GM23338 (cell line): Measurements from ENCODE around the gene CORO2A. TPM values are rescaled to one million over a fixed set of nuclear protein-coding genes. Genes with fewer than 3 reads are reported as not detected.

Experiments used
- ATAC-seq: fragments of 200-7000 bp; cut with Tn5 transposase; 3 replicates; pipeline ENCODE4 v1.9.1; 2020
- DNase-seq: peaks from one replicate; pipeline ENCODE4 v3.0.0-alpha.2; 2015; ENCODE audit warnings: low spot score
- H2AFZ ChIP-seq: fragments of 200-600 bp; sonication (generic); 2 replicates; pipeline ENCODE4 v1.8.0; 2016; ENCODE audit warnings: antibody characterized with exemption, mild to moderate bottlenecking, moderate library complexity
- H3F3A ChIP-seq: fragments of 200-600 bp; sonication (generic); replicated peaks from 2 replicates; pipeline ENCODE4 v1.8.0; 2017; ENCODE audit warnings: antibody characterized with exemption, mixed run types, low read depth
- H3K27ac ChIP-seq: fragments of 200-600 bp; sonication (generic); 2 replicates; pipeline ENCODE4 v1.6.1; 2016; ENCODE audit warnings: low read depth
- H3K27me3 ChIP-seq: fragments of 200-600 bp; sonication (generic); 2 replicates; pipeline ENCODE4 v1.8.0; 2016; ENCODE audit warnings: mild to moderate bottlenecking, mixed run types, moderate library complexity; ENCODE audit not compliant: insufficient read depth
- H3K36me3 ChIP-seq: fragments of 200-600 bp; sonication (generic); 2 replicates; pipeline ENCODE4 v1.8.0; 2016; ENCODE audit warnings: mild to moderate bottlenecking; ENCODE audit not compliant: insufficient read depth
- H3K4me1 ChIP-seq: fragments of 200-600 bp; sonication (generic); 2 replicates; pipeline ENCODE4 v1.8.0; 2016; ENCODE audit warnings: mild to moderate bottlenecking, moderate library complexity; ENCODE audit not compliant: insufficient read depth
- H3K4me2 ChIP-seq: fragments of 200-600 bp; sonication (generic); 2 replicates; pipeline ENCODE4 v1.7.1; 2017; ENCODE audit warnings: mixed run types
- H3K4me3 ChIP-seq: fragments of 200-600 bp; sonication (generic); 2 replicates; pipeline ENCODE4 v1.6.1; 2016; ENCODE audit warnings: mixed run types
- H3K79me2 ChIP-seq: fragments of 200-600 bp; sonication (generic); replicated peaks from 2 replicates; pipeline ENCODE4 v1.8.0; 2017; ENCODE audit warnings: mild to moderate bottlenecking; ENCODE audit not compliant: insufficient read depth
- H3K9me2 ChIP-seq: fragments of 200-600 bp; sonication (generic); 2 replicates; pipeline ENCODE4 v1.8.0; 2017; ENCODE audit not compliant: insufficient read depth
- H4K20me1 ChIP-seq: fragments of 200-600 bp; sonication (generic); replicated peaks from 2 replicates; pipeline ENCODE4 v1.8.0; 2017; ENCODE audit warnings: mild to moderate bottlenecking; ENCODE audit not compliant: insufficient read depth
- H3K27ac Mint-ChIP-seq: 2 replicates; pipeline ENCODE4 v1.8.0; 2020; ENCODE audit warnings: inconsistent platforms, mild to moderate bottlenecking, moderate library complexity, mixed read lengths
- H3K27me3 Mint-ChIP-seq: 3 replicates; pipeline ENCODE4 v1.8.0; 2022; ENCODE audit warnings: low read depth, mild to moderate bottlenecking, moderate library complexity, mixed read lengths, inconsistent platforms; ENCODE audit not compliant: insufficient read depth, poor library complexity
- H3K36me3 Mint-ChIP-seq: 3 replicates; pipeline ENCODE4 v1.8.0; 2021; ENCODE audit warnings: low read depth, mild to moderate bottlenecking, inconsistent platforms, moderate library complexity, mixed read lengths
- H3K4me1 Mint-ChIP-seq: 3 replicates; pipeline ENCODE4 v1.8.0; 2020; ENCODE audit warnings: mild to moderate bottlenecking, inconsistent platforms, mixed read lengths
- H3K4me3 Mint-ChIP-seq: 3 replicates; pipeline ENCODE4 v1.8.0; 2021; ENCODE audit warnings: moderate library complexity, mild to moderate bottlenecking, inconsistent platforms, mixed read lengths
- H3K9me3 Mint-ChIP-seq: 3 replicates; pipeline ENCODE4 v1.8.0; 2020; ENCODE audit warnings: moderate library complexity, mild to moderate bottlenecking, inconsistent platforms, mixed read lengths
- CREB1 ChIP-seq: fragments of 250-450 bp; sonication (Bioruptor Pico); IDR thresholded peaks from 2 replicates; pipeline ENCODE4 v1.5.0; 2020; ENCODE audit warnings: low read depth, mild to moderate bottlenecking, moderate library complexity
- CTCF ChIP-seq, 2 experiments: fragments of 200-600 bp in 1 of 2; sonication (generic) in 1 of 2; conservative IDR thresholded peaks; 2 replicates each; pipeline versions ENCODE4 v1.5.1 to v1.6.1; 2016 to 2017; ENCODE audit warnings: antibody characterized with exemption in 2 of 2, low read depth in 2 of 2, mild to moderate bottlenecking in 2 of 2, moderate library complexity in 1 of 2
- ETS1 ChIP-seq: IDR thresholded peaks from 2 replicates; pipeline ENCODE4 v1.6.1; 2016; ENCODE audit warnings: antibody characterized with exemption
- EZH2 ChIP-seq: fragments of 200-600 bp; sonication (generic); IDR thresholded peaks from one replicate; pipeline ENCODE4 v1.8.0; 2017; ENCODE audit warnings: antibody characterized with exemption, mild to moderate bottlenecking, low read depth; ENCODE audit not compliant: unreplicated experiment
- EZH2phosphoT487 ChIP-seq: fragments of 200-600 bp; sonication (generic); IDR thresholded peaks from one replicate; pipeline ENCODE4 v1.8.1; 2018; ENCODE audit warnings: antibody characterized with exemption; ENCODE audit not compliant: unreplicated experiment
- JUNB ChIP-seq: IDR thresholded peaks from one replicate; pipeline ENCODE4 v1.6.1; 2016; ENCODE audit warnings: antibody characterized with exemption; ENCODE audit not compliant: unreplicated experiment
- NANOG ChIP-seq: IDR thresholded peaks from 2 replicates; pipeline ENCODE4 v1.6.1; 2016; ENCODE audit warnings: antibody characterized with exemption, borderline replicate concordance
- POLR2AphosphoS5 ChIP-seq: IDR thresholded peaks from 2 replicates; pipeline ENCODE4 v1.6.1; 2016; ENCODE audit warnings: antibody characterized with exemption, low read depth
- STAT1 ChIP-seq: IDR thresholded peaks from one replicate; pipeline ENCODE4 v1.6.1; 2016; ENCODE audit warnings: antibody characterized with exemption; ENCODE audit not compliant: unreplicated experiment
- ZNF331 ChIP-seq: fragments of 250-450 bp; sonication (Bioruptor Pico); IDR thresholded peaks from 2 replicates; pipeline ENCODE4 v1.5.0; 2020; ENCODE audit warnings: low read depth, mild to moderate bottlenecking, moderate library complexity
- polyA plus RNA-seq: library from polyadenylated mRNA; unstranded; fragments of >200 nt; fragmentation: Nextera tagmentation; extraction: Ambion mirVana; gene quantifications from 2 replicates; pipeline ENCODE4 v1.2.1, GENCODE V29; 2016
- total RNA-seq: library from RNA; depleted of rRNA; stranded (reverse); fragments of >200 nt; shearing (Covaris generic); gene quantifications from 2 replicates; pipeline ENCODE4 v1.2.3, GENCODE V29; 2014
- TF ChIP-seq, protein P1 (sequence below): fragments of 250-450 bp; sonication (Bioruptor Pico); IDR thresholded peaks from 2 replicates; pipeline ENCODE4 v1.5.0; 2020; ENCODE audit warnings: mild to moderate bottlenecking, moderate library complexity
- TF ChIP-seq, protein P2 (sequence below): IDR thresholded peaks from one replicate; pipeline ENCODE4 v1.6.1; 2018; ENCODE audit warnings: antibody characterized with exemption; ENCODE audit not compliant: unreplicated experiment

The CORO2A gene
- total and polyA plus RNA-seq, 2 experiments from 2014 or later, result 12.9 to 27.6 TPM

DNA sequence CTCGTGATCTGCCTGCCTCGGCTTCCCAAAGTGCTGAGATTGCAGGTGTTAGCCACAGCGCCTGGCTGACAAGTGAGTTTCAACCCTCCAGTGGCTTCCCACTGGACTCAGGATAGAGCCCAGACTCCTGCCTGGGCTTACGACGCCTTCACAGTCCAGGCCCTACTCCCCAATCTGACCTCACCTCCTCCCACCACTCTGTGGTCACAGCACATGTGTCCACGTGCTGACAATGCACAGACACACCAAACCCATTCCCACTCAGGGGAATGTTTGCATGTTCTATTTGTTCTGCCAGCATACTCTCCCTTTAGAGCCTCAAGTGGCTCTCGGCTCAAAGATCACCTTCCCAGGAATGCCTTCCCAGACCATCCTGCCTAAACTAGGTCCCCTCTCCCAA lies 42.3 kb downstream of the CORO2A start (continued):
- TF ChIP-seq ZNF331 (CRISPR knock-in tag) (no peak), CREB1 (no peak), ETS1 (no peak), EZH2 (no peak)

DNA sequence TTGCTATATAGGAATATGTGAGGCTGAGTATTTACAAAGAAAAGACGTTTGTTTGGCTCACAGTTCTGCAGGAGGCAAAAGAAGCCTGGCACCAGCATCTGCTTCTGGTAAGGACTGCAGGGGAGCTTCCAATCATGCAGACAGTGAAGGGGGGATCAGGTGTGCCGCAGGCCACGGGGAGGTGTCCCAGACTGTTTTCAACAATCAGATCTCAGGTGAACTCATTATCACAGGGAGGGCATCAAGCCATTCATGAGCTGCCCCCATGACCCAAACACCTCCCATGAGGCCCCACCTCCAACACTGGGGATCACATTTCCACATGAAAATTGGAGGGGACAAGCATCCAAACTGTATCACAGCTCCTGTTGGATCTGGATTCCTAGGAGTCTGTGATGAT lies 43.0 kb downstream of the CORO2A start:
- H3K4me2 ChIP-seq, result no peak overlapping the region
- Mint-ChIP-seq H3K27ac (no peak overlapping the region), H3K4me3 (no peak overlapping the region), H3K4me1 (peaks cover 6% of the 10 kb centered on the region; the same call in 2 of the 3 replicates), H3K9me3 (no peaks in the 10 kb centered on the region), H3K36me3 (no peaks in the 10 kb centered on the region; the same call in 2 of the 3 replicates), H3K27me3 (peaks cover 5% of the 10 kb centered on the region)
- ATAC-seq (no peak), DNase-seq (no peak)
- no peaks in the 10 kb centered on the region for H3K4me1 ChIP-seq
- H3K27ac ChIP-seq, result no peak overlapping the region
- H3F3A ChIP-seq, result no peaks in the 10 kb centered on the region; the same call in 1 of the 2 replicates
- no peaks in the 10 kb centered on the region for H3K79me2 ChIP-seq
- no peak overlapping the region for H2AFZ ChIP-seq
- no peaks in the 10 kb centered on the region for H4K20me1 ChIP-seq
- H3K36me3 ChIP-seq, result no peaks in the 10 kb centered on the region
- no peaks in the 10 kb centered on the region for H3K9me2 ChIP-seq
- H3K27me3 ChIP-seq, result no peaks in the 10 kb centered on the region
- no peak overlapping the region for H3K4me3 ChIP-seq
- TF ChIP-seq JUNB, result no peak
- TF ChIP-seq EZH2, result no peak
- TF ChIP-seq POLR2AphosphoS5, result no peak
- TF ChIP-seq CTCF (conservative IDR thresholded peaks at IDR 0.05; ENCODE audit: low read depth in 2 of 2), result no peak
- no peak for TF ChIP-seq EZH2phosphoT487
- TF ChIP-seq ZNF331 (CRISPR knock-in tag), result no peak
- TF ChIP-seq NANOG, result no peak
- TF ChIP-seq, protein P1, sequence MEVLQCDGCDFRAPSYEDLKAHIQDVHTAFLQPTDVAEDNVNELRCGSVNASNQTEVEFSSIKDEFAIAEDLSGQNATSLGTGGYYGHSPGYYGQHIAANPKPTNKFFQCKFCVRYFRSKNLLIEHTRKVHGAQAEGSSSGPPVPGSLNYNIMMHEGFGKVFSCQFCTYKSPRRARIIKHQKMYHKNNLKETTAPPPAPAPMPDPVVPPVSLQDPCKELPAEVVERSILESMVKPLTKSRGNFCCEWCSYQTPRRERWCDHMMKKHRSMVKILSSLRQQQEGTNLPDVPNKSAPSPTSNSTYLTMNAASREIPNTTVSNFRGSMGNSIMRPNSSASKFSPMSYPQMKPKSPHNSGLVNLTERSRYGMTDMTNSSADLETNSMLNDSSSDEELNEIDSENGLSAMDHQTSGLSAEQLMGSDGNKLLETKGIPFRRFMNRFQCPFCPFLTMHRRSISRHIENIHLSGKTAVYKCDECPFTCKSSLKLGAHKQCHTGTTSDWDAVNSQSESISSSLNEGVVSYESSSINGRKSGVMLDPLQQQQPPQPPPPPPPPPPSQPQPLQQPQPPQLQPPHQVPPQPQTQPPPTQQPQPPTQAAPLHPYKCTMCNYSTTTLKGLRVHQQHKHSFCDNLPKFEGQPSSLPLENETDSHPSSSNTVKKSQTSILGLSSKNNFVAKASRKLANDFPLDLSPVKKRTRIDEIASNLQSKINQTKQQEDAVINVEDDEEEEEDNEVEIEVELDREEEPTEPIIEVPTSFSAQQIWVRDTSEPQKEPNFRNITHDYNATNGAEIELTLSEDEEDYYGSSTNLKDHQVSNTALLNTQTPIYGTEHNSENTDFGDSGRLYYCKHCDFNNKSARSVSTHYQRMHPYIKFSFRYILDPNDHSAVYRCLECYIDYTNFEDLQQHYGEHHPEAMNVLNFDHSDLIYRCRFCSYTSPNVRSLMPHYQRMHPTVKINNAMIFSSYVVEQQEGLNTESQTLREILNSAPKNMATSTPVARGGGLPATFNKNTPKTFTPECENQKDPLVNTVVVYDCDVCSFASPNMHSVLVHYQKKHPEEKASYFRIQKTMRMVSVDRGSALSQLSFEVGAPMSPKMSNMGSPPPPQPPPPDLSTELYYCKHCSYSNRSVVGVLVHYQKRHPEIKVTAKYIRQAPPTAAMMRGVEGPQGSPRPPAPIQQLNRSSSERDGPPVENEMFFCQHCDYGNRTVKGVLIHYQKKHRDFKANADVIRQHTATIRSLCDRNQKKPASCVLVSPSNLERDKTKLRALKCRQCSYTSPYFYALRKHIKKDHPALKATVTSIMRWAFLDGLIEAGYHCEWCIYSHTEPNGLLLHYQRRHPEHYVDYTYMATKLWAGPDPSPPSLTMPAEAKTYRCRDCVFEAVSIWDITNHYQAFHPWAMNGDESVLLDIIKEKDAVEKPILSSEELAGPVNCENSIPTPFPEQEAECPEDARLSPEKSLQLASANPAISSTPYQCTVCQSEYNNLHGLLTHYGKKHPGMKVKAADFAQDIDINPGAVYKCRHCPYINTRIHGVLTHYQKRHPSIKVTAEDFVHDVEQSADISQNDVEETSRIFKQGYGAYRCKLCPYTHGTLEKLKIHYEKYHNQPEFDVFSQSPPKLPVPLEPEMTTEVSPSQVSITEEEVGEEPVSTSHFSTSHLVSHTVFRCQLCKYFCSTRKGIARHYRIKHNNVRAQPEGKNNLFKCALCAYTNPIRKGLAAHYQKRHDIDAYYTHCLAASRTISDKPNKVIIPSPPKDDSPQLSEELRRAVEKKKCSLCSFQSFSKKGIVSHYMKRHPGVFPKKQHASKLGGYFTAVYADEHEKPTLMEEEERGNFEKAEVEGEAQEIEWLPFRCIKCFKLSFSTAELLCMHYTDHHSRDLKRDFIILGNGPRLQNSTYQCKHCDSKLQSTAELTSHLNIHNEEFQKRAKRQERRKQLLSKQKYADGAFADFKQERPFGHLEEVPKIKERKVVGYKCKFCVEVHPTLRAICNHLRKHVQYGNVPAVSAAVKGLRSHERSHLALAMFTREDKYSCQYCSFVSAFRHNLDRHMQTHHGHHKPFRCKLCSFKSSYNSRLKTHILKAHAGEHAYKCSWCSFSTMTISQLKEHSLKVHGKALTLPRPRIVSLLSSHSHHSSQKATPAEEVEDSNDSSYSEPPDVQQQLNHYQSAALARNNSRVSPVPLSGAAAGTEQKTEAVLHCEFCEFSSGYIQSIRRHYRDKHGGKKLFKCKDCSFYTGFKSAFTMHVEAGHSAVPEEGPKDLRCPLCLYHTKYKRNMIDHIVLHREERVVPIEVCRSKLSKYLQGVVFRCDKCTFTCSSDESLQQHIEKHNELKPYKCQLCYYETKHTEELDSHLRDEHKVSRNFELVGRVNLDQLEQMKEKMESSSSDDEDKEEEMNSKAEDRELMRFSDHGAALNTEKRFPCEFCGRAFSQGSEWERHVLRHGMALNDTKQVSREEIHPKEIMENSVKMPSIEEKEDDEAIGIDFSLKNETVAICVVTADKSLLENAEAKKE (CRISPR knock-in tag), result no peak
- no peak for TF ChIP-seq CREB1
- TF ChIP-seq, protein P2, sequence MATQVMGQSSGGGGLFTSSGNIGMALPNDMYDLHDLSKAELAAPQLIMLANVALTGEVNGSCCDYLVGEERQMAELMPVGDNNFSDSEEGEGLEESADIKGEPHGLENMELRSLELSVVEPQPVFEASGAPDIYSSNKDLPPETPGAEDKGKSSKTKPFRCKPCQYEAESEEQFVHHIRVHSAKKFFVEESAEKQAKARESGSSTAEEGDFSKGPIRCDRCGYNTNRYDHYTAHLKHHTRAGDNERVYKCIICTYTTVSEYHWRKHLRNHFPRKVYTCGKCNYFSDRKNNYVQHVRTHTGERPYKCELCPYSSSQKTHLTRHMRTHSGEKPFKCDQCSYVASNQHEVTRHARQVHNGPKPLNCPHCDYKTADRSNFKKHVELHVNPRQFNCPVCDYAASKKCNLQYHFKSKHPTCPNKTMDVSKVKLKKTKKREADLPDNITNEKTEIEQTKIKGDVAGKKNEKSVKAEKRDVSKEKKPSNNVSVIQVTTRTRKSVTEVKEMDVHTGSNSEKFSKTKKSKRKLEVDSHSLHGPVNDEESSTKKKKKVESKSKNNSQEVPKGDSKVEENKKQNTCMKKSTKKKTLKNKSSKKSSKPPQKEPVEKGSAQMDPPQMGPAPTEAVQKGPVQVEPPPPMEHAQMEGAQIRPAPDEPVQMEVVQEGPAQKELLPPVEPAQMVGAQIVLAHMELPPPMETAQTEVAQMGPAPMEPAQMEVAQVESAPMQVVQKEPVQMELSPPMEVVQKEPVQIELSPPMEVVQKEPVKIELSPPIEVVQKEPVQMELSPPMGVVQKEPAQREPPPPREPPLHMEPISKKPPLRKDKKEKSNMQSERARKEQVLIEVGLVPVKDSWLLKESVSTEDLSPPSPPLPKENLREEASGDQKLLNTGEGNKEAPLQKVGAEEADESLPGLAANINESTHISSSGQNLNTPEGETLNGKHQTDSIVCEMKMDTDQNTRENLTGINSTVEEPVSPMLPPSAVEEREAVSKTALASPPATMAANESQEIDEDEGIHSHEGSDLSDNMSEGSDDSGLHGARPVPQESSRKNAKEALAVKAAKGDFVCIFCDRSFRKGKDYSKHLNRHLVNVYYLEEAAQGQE, result no peak
- no peak for TF ChIP-seq STAT1
